ENCODE data around the gene WWP2.

- no peak for TF ChIP-seq YY1 (IDR thresholded peaks at IDR 0.05; ENCODE audit: low read depth)
- TF ChIP-seq MAX (IDR thresholded peaks at IDR 0.05): no peak
- TF ChIP-seq EP300 (IDR thresholded peaks at IDR 0.05; ENCODE audit: borderline replicate concordance): no peak
- no peak for TF ChIP-seq CREB1 (IDR thresholded peaks at IDR 0.05; ENCODE audit: low read depth)
- TF ChIP-seq EGR1 (IDR thresholded peaks at IDR 0.05): no peak
- TF ChIP-seq RAD21 (IDR thresholded peaks at IDR 0.05; ENCODE audit: low read depth): no peak
- TF ChIP-seq ZBTB7A (IDR thresholded peaks at IDR 0.05; ENCODE audit: low read depth): no peak
- TF ChIP-seq REST (IDR thresholded peaks at IDR 0.05; ENCODE audit: low read depth): no peak
- no peak for TF ChIP-seq FOXM1 (IDR thresholded peaks at IDR 0.05; ENCODE audit: borderline replicate concordance, low read depth)
- no peak for TF ChIP-seq TAF1 (IDR thresholded peaks at IDR 0.05; ENCODE audit: low read depth)
Observed at GRCh38 chr16:69834807-69835466, 72.8 kb downstream of the WWP2 start.
